ENCODE data around the gene SLC25A10.
"Not testable (repeated sequence)": the region's sequence is repeated elsewhere in the genome, so short reads cannot be mapped to it uniquely, and the experiment has no call there.

The SLC25A10 gene

GRCh38 chr17:81711814-81712467 lies at the start of gene SLC25A10:
TSS of gene SLC25A10 (plus strand) at chr17:81712284. CDS start at chr17:81712427, 143 bp downstream.
- peak; percentile 95 for DNase-seq

- no peak for DNase-seq
Measured at GRCh38 chr17:81664051-81664470, 48.0 kb upstream of the SLC25A10 start.

- no peak for DNase-seq
Measured at GRCh38 chr17:81665205-81666091, 46.6 kb upstream of the SLC25A10 start.

GRCh38 chr17:81666092-81666341 lies 46.1 kb upstream of the SLC25A10 start:
- no peak for DNase-seq

- peak; percentile 99 for DNase-seq
Measured at GRCh38 chr17:81666342-81667191, 45.5 kb upstream of the SLC25A10 start, which contains the start of the genes CCDC137 and OXLD1. TSS of gene CCDC137 (plus strand) at chr17:81666737. CDS start at chr17:81666767, 30 bp downstream. TSS of gene OXLD1 (minus strand) at chr17:81666605. CDS start at chr17:81666577, 28 bp downstream.

GRCh38 chr17:81667754-81668153 lies 44.3 kb upstream of the SLC25A10 start:
- DNase-seq, result no peak

- no peak for DNase-seq
Measured at GRCh38 chr17:81672504-81672903, 39.6 kb upstream of the SLC25A10 start.

GRCh38 chr17:81672954-81673353 lies 39.1 kb upstream of the SLC25A10 start:
- DNase-seq, result no peak

GRCh38 chr17:81673561-81674258 lies 38.4 kb upstream of the SLC25A10 start:
- DNase-seq, result no peak

- DNase-seq, result not testable (repeated sequence)
Measured at GRCh38 chr17:81675515-81676221, 36.4 kb upstream of the SLC25A10 start.

GRCh38 chr17:81676906-81677305 lies 35.2 kb upstream of the SLC25A10 start:
- DNase-seq, result no peak

- no peak for DNase-seq
Measured at GRCh38 chr17:81680150-81680549, 31.9 kb upstream of the SLC25A10 start.

GRCh38 chr17:81681672-81682071 lies 30.4 kb upstream of the SLC25A10 start:
- DNase-seq, result no peak

GRCh38 chr17:81682565-81683207 lies 29.4 kb upstream of the SLC25A10 start:
- DNase-seq, result no peak

GRCh38 chr17:81683208-81683583 lies 28.9 kb upstream of the SLC25A10 start:
- no peak for DNase-seq

GRCh38 chr17:81683584-81684441 lies 28.3 kb upstream of the SLC25A10 start, which contains the start of the genes ARL16 and HGS:
TSS of gene ARL16 (minus strand) at chr17:81683797. CDS start at chr17:81683753, 44 bp downstream.
TSS of gene HGS (plus strand) at chr17:81684011. CDS start at chr17:81684067, 56 bp downstream.
- peak; percentile 100 for DNase-seq

- DNase-seq, result no peak
Measured at GRCh38 chr17:81684442-81684911, 27.6 kb upstream of the SLC25A10 start.

- DNase-seq, result no peak
Measured at GRCh38 chr17:81685108-81685507, 27.0 kb upstream of the SLC25A10 start.

- DNase-seq, result no peak
Measured at GRCh38 chr17:81686614-81687013, 25.5 kb upstream of the SLC25A10 start.
